GM12891 (cell line): Measurements from ENCODE around the gene TBXAS1.

Experiments used
- POLR2A ChIP-seq: IDR thresholded peaks from 2 replicates; pipeline ENCODE4 v1.6.1; 2011; ENCODE audit warnings: low read depth, low read length, control low read depth
- POLR2AphosphoS5 ChIP-seq: IDR thresholded peaks from 2 replicates; pipeline ENCODE4 v1.6.1; 2011; ENCODE audit warnings: low read depth, low read length, control low read depth

DNA sequence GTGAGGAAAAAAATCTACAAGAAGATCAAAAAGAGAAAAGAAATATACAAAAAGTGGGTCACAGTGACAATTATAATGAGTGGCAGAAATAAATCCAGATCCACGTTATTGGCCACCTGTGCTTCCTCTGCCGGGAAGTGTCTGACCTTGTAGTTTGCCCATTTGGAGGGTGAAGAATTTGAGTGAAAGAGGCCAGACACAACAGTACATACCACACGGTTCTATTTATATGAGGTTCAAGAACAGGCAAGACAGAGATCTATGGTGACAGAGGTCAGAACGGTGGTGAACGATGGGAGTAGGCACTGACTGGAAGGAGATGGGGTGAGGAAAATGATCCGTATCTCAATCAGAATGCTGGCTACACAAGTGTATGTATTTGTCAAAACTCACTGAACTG lies 216.6 kb downstream of the TBXAS1 start:
- no peak for TF ChIP-seq POLR2A
- TF ChIP-seq POLR2AphosphoS5: no peak
